SK-N-SH treated with all-trans-retinoic acid at 6 μM for 48 hours (cell line): ENCODE measurements around the gene LRRC42.

Source experiments
- ATAC-seq: fragments of 200-7000 bp; cut with Tn5 transposase; 3 replicates; pipeline ENCODE4 v1.9.1; 2020; ENCODE audit warnings: mild to moderate bottlenecking, moderate library complexity
- BACH2 ChIP-seq: fragments of 250-450 bp; sonication (Bioruptor Pico); IDR thresholded peaks from 2 replicates; pipeline ENCODE4 v1.9.0; 2021; ENCODE audit warnings: mild to moderate bottlenecking, borderline replicate concordance
- CSDC2 ChIP-seq: fragments of 250-450 bp; sonication (Bioruptor Pico); IDR thresholded peaks from 2 replicates; pipeline ENCODE4 v1.5.0; 2020; ENCODE audit warnings: mild to moderate bottlenecking, moderate library complexity
- ESRRG ChIP-seq: fragments of 250-450 bp; sonication (Bioruptor Pico); IDR thresholded peaks from 2 replicates; pipeline ENCODE4 v1.6.1; 2021; ENCODE audit warnings: mild to moderate bottlenecking
- GLIS3 ChIP-seq: fragments of 250-450 bp; sonication (Bioruptor Pico); IDR thresholded peaks from 2 replicates; pipeline ENCODE4 v1.5.0; 2020; ENCODE audit warnings: mild to moderate bottlenecking, moderate library complexity
- ISL1 ChIP-seq: fragments of 250-450 bp; sonication (Bioruptor Pico); IDR thresholded peaks from 2 replicates; pipeline ENCODE4 v2.1.2; 2022; ENCODE audit warnings: mild to moderate bottlenecking, moderate library complexity
- OSR1 ChIP-seq: fragments of 250-450 bp; sonication (Bioruptor Pico); IDR thresholded peaks from 2 replicates; pipeline ENCODE4 v1.8.0; 2022; ENCODE audit warnings: moderate library complexity, mild to moderate bottlenecking, inconsistent platforms
- PPARA ChIP-seq: fragments of 250-450 bp; sonication (Bioruptor Pico); IDR thresholded peaks from 2 replicates; pipeline ENCODE4 v1.5.0; 2020; ENCODE audit warnings: mild to moderate bottlenecking, borderline replicate concordance
- RARB ChIP-seq: fragments of 250-450 bp; sonication (Bioruptor Pico); IDR thresholded peaks from 2 replicates; pipeline ENCODE4 v1.8.0; 2021; ENCODE audit warnings: mild to moderate bottlenecking, moderate library complexity
- SNAI2 ChIP-seq: fragments of 250-450 bp; sonication (Bioruptor Pico); IDR thresholded peaks from 2 replicates; pipeline ENCODE4 v1.5.0; 2020; ENCODE audit warnings: mild to moderate bottlenecking, moderate library complexity
- TCF4 ChIP-seq: fragments of 250-450 bp; sonication (Bioruptor Pico); IDR thresholded peaks from 2 replicates; pipeline ENCODE4 v1.8.0; 2021; ENCODE audit warnings: mild to moderate bottlenecking, moderate library complexity, borderline replicate concordance
- TOX ChIP-seq: fragments of 250-450 bp; sonication (Bioruptor Pico); IDR thresholded peaks from 2 replicates; pipeline ENCODE4 v1.8.0; 2021; ENCODE audit warnings: mild to moderate bottlenecking, moderate library complexity, borderline replicate concordance
- ZC3H10 ChIP-seq: fragments of 250-450 bp; sonication (Bioruptor Pico); IDR thresholded peaks from 2 replicates; pipeline ENCODE4 v1.5.1; 2021; ENCODE audit warnings: mild to moderate bottlenecking, moderate library complexity
- ZFP3 ChIP-seq: fragments of 250-450 bp; sonication (Bioruptor Pico); IDR thresholded peaks from 2 replicates; pipeline ENCODE4 v1.5.0; 2020; ENCODE audit warnings: mild to moderate bottlenecking, moderate library complexity
- ZFP30 ChIP-seq: fragments of 450-650 bp; formaldehyde crosslinking; IDR thresholded peaks from 2 replicates; pipeline ENCODE4 v1.5.0; 2022; ENCODE audit warnings: mild to moderate bottlenecking, moderate library complexity
- ZNF70 ChIP-seq: fragments of 450-650 bp; formaldehyde crosslinking; IDR thresholded peaks from 2 replicates; pipeline ENCODE4 v1.5.0; 2020; ENCODE audit warnings: mild to moderate bottlenecking, moderate library complexity
- ZNF8 ChIP-seq: fragments of 450-650 bp; formaldehyde crosslinking; IDR thresholded peaks from 2 replicates; pipeline ENCODE4 v1.5.0; 2020; ENCODE audit warnings: mild to moderate bottlenecking, moderate library complexity
- TF ChIP-seq, protein P1 (sequence below): fragments of 250-450 bp; sonication (Bioruptor Pico); IDR thresholded peaks from 2 replicates; pipeline ENCODE4 v1.5.1; 2021; ENCODE audit warnings: mild to moderate bottlenecking, moderate library complexity
- TF ChIP-seq, protein P2 (sequence below): fragments of 250-450 bp; sonication (Bioruptor Pico); IDR thresholded peaks from 2 replicates; pipeline ENCODE4 v1.8.0; 2020; ENCODE audit warnings: mild to moderate bottlenecking, moderate library complexity, borderline replicate concordance
- TF ChIP-seq, protein P3 (sequence below): fragments of 250-450 bp; sonication (Bioruptor Pico); IDR thresholded peaks from 2 replicates; pipeline ENCODE4 v1.5.1; 2020; ENCODE audit warnings: low read depth, mild to moderate bottlenecking, moderate library complexity
- TF ChIP-seq, protein P4 (sequence below): fragments of 250-450 bp; sonication (Bioruptor Pico); IDR thresholded peaks from 2 replicates; pipeline ENCODE4 v1.5.0; 2020; ENCODE audit warnings: mild to moderate bottlenecking, moderate library complexity
- TF ChIP-seq, protein P5 (sequence below): fragments of 250-450 bp; sonication (Bioruptor Pico); IDR thresholded peaks from 2 replicates; pipeline ENCODE4 v1.8.0; 2021; ENCODE audit warnings: low read depth, mild to moderate bottlenecking, moderate library complexity, borderline replicate concordance

LRRC42 gene

GRCh38 chr1:53929246-53929960 is 16.7 kb upstream of the LRRC42 start (continued):
- TF ChIP-seq, protein P1, sequence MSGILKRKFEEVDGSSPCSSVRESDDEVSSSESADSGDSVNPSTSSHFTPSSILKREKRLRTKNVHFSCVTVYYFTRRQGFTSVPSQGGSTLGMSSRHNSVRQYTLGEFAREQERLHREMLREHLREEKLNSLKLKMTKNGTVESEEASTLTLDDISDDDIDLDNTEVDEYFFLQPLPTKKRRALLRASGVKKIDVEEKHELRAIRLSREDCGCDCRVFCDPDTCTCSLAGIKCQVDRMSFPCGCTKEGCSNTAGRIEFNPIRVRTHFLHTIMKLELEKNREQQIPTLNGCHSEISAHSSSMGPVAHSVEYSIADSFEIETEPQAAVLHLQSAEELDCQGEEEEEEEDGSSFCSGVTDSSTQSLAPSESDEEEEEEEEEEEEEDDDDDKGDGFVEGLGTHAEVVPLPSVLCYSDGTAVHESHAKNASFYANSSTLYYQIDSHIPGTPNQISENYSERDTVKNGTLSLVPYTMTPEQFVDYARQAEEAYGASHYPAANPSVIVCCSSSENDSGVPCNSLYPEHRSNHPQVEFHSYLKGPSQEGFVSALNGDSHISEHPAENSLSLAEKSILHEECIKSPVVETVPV (CRISPR knock-in tag), result no peak
- no peak for TF ChIP-seq ZFP30 (CRISPR knock-in tag)
- TF ChIP-seq OSR1 (CRISPR knock-in tag), result no peak
- TF ChIP-seq SNAI2 (CRISPR knock-in tag), result no peak
- TF ChIP-seq ZFP3 (CRISPR knock-in tag), result no peak
- TF ChIP-seq ESRRG (CRISPR knock-in tag), result no peak

- TF ChIP-seq, protein P2, sequence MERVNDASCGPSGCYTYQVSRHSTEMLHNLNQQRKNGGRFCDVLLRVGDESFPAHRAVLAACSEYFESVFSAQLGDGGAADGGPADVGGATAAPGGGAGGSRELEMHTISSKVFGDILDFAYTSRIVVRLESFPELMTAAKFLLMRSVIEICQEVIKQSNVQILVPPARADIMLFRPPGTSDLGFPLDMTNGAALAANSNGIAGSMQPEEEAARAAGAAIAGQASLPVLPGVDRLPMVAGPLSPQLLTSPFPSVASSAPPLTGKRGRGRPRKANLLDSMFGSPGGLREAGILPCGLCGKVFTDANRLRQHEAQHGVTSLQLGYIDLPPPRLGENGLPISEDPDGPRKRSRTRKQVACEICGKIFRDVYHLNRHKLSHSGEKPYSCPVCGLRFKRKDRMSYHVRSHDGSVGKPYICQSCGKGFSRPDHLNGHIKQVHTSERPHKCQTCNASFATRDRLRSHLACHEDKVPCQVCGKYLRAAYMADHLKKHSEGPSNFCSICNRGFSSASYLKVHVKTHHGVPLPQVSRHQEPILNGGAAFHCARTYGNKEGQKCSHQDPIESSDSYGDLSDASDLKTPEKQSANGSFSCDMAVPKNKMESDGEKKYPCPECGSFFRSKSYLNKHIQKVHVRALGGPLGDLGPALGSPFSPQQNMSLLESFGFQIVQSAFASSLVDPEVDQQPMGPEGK (CRISPR knock-in tag), result no peak
- no peak for TF ChIP-seq TCF4
- TF ChIP-seq, protein P1 (CRISPR knock-in tag), result no peak
- no peak for TF ChIP-seq ZFP3 (CRISPR knock-in tag)
- TF ChIP-seq OSR1 (CRISPR knock-in tag), result no peak
- no peak for TF ChIP-seq GLIS3 (CRISPR knock-in tag)
- no peak for TF ChIP-seq ESRRG (CRISPR knock-in tag)
- no peak for TF ChIP-seq ZNF8 (CRISPR knock-in tag)
- no peak for TF ChIP-seq TOX (CRISPR knock-in tag)
- TF ChIP-seq, protein P3, sequence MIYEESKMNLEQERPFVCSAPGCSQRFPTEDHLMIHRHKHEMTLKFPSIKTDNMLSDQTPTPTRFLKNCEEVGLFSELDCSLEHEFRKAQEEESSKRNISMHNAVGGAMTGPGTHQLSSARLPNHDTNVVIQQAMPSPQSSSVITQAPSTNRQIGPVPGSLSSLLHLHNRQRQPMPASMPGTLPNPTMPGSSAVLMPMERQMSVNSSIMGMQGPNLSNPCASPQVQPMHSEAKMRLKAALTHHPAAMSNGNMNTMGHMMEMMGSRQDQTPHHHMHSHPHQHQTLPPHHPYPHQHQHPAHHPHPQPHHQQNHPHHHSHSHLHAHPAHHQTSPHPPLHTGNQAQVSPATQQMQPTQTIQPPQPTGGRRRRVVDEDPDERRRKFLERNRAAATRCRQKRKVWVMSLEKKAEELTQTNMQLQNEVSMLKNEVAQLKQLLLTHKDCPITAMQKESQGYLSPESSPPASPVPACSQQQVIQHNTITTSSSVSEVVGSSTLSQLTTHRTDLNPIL (CRISPR knock-in tag), result no peak
- TF ChIP-seq, protein P4, sequence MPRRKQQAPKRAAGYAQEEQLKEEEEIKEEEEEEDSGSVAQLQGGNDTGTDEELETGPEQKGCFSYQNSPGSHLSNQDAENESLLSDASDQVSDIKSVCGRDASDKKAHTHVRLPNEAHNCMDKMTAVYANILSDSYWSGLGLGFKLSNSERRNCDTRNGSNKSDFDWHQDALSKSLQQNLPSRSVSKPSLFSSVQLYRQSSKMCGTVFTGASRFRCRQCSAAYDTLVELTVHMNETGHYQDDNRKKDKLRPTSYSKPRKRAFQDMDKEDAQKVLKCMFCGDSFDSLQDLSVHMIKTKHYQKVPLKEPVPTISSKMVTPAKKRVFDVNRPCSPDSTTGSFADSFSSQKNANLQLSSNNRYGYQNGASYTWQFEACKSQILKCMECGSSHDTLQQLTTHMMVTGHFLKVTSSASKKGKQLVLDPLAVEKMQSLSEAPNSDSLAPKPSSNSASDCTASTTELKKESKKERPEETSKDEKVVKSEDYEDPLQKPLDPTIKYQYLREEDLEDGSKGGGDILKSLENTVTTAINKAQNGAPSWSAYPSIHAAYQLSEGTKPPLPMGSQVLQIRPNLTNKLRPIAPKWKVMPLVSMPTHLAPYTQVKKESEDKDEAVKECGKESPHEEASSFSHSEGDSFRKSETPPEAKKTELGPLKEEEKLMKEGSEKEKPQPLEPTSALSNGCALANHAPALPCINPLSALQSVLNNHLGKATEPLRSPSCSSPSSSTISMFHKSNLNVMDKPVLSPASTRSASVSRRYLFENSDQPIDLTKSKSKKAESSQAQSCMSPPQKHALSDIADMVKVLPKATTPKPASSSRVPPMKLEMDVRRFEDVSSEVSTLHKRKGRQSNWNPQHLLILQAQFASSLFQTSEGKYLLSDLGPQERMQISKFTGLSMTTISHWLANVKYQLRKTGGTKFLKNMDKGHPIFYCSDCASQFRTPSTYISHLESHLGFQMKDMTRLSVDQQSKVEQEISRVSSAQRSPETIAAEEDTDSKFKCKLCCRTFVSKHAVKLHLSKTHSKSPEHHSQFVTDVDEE (CRISPR knock-in tag), result no peak
- TF ChIP-seq ISL1 (CRISPR knock-in tag), result no peak
- TF ChIP-seq, protein P5, sequence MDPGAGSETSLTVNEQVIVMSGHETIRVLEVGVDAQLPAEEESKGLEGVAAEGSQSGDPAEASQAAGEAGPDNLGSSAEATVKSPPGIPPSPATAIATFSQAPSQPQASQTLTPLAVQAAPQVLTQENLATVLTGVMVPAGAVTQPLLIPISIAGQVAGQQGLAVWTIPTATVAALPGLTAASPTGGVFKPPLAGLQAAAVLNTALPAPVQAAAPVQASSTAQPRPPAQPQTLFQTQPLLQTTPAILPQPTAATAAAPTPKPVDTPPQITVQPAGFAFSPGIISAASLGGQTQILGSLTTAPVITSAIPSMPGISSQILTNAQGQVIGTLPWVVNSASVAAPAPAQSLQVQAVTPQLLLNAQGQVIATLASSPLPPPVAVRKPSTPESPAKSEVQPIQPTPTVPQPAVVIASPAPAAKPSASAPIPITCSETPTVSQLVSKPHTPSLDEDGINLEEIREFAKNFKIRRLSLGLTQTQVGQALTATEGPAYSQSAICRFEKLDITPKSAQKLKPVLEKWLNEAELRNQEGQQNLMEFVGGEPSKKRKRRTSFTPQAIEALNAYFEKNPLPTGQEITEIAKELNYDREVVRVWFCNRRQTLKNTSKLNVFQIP, result no peak
- no peak for TF ChIP-seq RARB (CRISPR knock-in tag)
- TF ChIP-seq ZC3H10 (CRISPR knock-in tag), result no peak
- no peak for TF ChIP-seq ZFP30 (CRISPR knock-in tag)
- ATAC-seq, result no peak
Measured at GRCh38 chr1:53930932-53931331, 15.2 kb upstream of the LRRC42 start.

DNA sequence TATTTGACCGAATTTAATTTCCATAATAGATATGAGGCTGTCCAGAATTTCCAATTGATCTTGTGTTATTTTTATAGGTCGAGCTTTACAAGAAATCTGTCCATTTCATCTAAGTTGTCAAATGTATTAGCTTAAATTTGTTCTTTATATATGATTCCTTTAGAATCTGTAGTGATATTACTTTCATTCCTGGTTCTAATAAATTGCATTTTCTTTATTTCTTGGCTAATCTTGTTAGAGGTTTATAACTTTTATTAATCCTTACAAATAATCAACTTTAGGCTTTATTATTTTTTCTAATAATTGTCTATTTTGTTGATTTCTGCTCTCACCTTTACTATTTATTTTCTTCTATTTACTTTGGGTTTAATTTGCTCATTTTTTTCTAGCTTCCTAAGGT is 14.6 kb upstream of the LRRC42 start:
- ATAC-seq, result no peak
- TF ChIP-seq ZNF8 (CRISPR knock-in tag) (no peak), SNAI2 (CRISPR knock-in tag) (no peak), GLIS3 (CRISPR knock-in tag) (no peak), ESRRG (CRISPR knock-in tag) (no peak), ZNF70 (no peak), OSR1 (CRISPR knock-in tag) (no peak), ZFP30 (CRISPR knock-in tag) (no peak), BACH2 (CRISPR knock-in tag) (no peak), PPARA (CRISPR knock-in tag) (no peak), CSDC2 (no peak), TCF4 (no peak)
- TF ChIP-seq, protein P1 (CRISPR knock-in tag), result no peak
- TF ChIP-seq, protein P3 (CRISPR knock-in tag), result no peak
- TF ChIP-seq, protein P5, result no peak
